ENCODE measurements around the gene ITGA2B.

GRCh38 chr17:44400226-44400847 is 10.9 kb upstream of the ITGA2B start:
- TF ChIP-seq CTCF (IDR thresholded peaks at IDR 0.05) (peak in 6 of 7 experiments; percentile 13 to 42 (median 26)), POLR2A (IDR thresholded peaks at IDR 0.05) (no peak)
